GM23248 (cell line): ENCODE measurements around the gene EEF2. TPM values are rescaled to one million over a fixed set of nuclear protein-coding genes. Genes with fewer than 3 reads are reported as not detected.
"Not testable (repeated sequence)": the region's sequence is repeated elsewhere in the genome, so short reads cannot be mapped to it uniquely, and the experiment has no call there.

Source experiments
- DNase-seq: peaks from one replicate; pipeline ENCODE4 v3.0.0-alpha.2; 2015
- H2AFZ ChIP-seq: fragments of 200-600 bp; sonication (generic); 2 replicates; pipeline ENCODE4 v1.6.1; 2016; ENCODE audit warnings: antibody characterized with exemption
- H3F3A ChIP-seq: fragments of 200-600 bp; sonication (generic); 2 replicates; pipeline ENCODE4 v1.6.1; 2016; ENCODE audit warnings: mild to moderate bottlenecking, antibody characterized with exemption, mixed run types; ENCODE audit not compliant: insufficient read depth
- H3K27ac ChIP-seq: fragments of 200-600 bp; sonication (generic); 2 replicates; pipeline ENCODE4 v1.5.1; 2016; ENCODE audit warnings: mild to moderate bottlenecking
- H3K27me3 ChIP-seq: fragments of 200-600 bp; sonication (generic); replicated peaks from 2 replicates; pipeline ENCODE4 v1.6.1; 2016; ENCODE audit warnings: mild to moderate bottlenecking; ENCODE audit not compliant: insufficient read depth
- H3K36me3 ChIP-seq: fragments of 200-600 bp; sonication (generic); 2 replicates; pipeline ENCODE4 v1.6.1; 2016; ENCODE audit warnings: low read depth, mild to moderate bottlenecking
- H3K4me1 ChIP-seq: fragments of 200-600 bp; sonication (generic); 2 replicates; pipeline ENCODE4 v1.6.1; 2016; ENCODE audit warnings: mild to moderate bottlenecking; ENCODE audit not compliant: insufficient read depth
- H3K4me2 ChIP-seq: fragments of 200-600 bp; sonication (generic); one replicate; pipeline ENCODE4 v1.6.1; 2016; ENCODE audit warnings: mild to moderate bottlenecking; ENCODE audit not compliant: unreplicated experiment
- H3K4me3 ChIP-seq: fragments of 200-600 bp; sonication (generic); 2 replicates; pipeline ENCODE4 v1.5.1; 2016; ENCODE audit warnings: mild to moderate bottlenecking
- H3K79me2 ChIP-seq: fragments of 200-600 bp; sonication (generic); 2 replicates; pipeline ENCODE4 v1.6.1; 2016; ENCODE audit warnings: mild to moderate bottlenecking; ENCODE audit not compliant: insufficient read depth
- H3K9ac ChIP-seq: fragments of 200-600 bp; sonication (generic); 2 replicates; pipeline ENCODE4 v1.6.1; 2016; ENCODE audit warnings: mild to moderate bottlenecking
- H3K9me2 ChIP-seq: fragments of 200-600 bp; sonication (generic); 2 replicates; pipeline ENCODE4 v1.6.1; 2016; ENCODE audit warnings: mixed run types, mild to moderate bottlenecking, moderate library complexity; ENCODE audit not compliant: insufficient read depth
- H3K9me3 ChIP-seq: fragments of 200-600 bp; sonication (generic); one replicate; pipeline ENCODE4 v1.6.1; 2017; ENCODE audit warnings: low read depth
- H4K20me1 ChIP-seq: fragments of 200-600 bp; sonication (generic); 2 replicates; pipeline ENCODE4 v1.6.0; 2016; ENCODE audit not compliant: insufficient read depth
- EZH2 ChIP-seq: fragments of 200-600 bp; sonication (generic); IDR thresholded peaks from 2 replicates; pipeline ENCODE4 v1.6.1; 2018; ENCODE audit warnings: antibody characterized with exemption, mild to moderate bottlenecking; ENCODE audit not compliant: insufficient read depth, poor library complexity, severe bottlenecking
- EZH2phosphoT487 ChIP-seq: fragments of 200-600 bp; sonication (generic); IDR thresholded peaks from 2 replicates; pipeline ENCODE4 v1.6.1; 2018; ENCODE audit warnings: antibody characterized with exemption, moderate library complexity, mild to moderate bottlenecking, low read depth; ENCODE audit not compliant: insufficient read depth
- WGBS, 2 experiments: methylation state at CpG; one replicate each; pipeline ENCODE4 v1.1.6; 2015 to 2017; ENCODE audit warnings: low lambda C conversion rate in 2 of 2, low coverage in 1 of 2; ENCODE audit errors: missing lambda C conversion rate in 2 of 2; 5-methylcytosine and 5-hydroxymethylcytosine counted together
- in situ Hi-C: fragments of 300-500 bp; cut with MboI; formaldehyde crosslinking; loops from 2 replicates; pipeline ENCODE4 v1.15.0; 2020
- polyA plus RNA-seq: library from polyadenylated mRNA; unstranded; fragments of >200 nt; fragmentation: Nextera tagmentation; extraction: Ambion mirVana; gene quantifications from 2 replicates; pipeline ENCODE4 v1.2.1, GENCODE V29; 2016
- total RNA-seq: library from RNA; depleted of rRNA; stranded (reverse); fragments of >200 nt; shearing (Covaris generic); gene quantifications from 2 replicates; pipeline ENCODE4 v1.2.3, GENCODE V29; 2014

The EEF2 gene
- total and polyA plus RNA-seq, 2 experiments from 2014 or later: 326 to 2,755 TPM

DNA sequence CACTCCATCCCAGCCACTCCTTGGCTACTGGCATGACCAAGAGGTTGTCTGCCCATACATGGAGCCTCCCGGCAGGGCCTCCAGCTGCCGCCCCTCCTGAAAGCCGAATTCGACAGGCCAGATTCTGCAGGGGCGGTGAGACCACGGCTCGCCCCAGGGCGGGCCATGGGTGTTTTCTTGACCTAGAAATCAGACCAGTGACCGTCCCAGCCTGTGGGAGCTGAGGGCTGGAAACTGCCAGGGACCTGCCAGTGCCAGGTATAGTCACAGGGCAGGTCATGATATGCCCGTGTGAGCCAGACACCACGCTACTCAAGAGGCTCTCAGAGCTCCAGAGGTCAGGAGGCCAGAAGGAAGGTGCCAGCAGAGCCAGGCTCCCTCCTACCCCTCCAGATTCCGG is 31.2 kb downstream of the EEF2 start:
- Histone ChIP-seq H3K4me2 (no peak overlapping the region), H3K9me2 (no peaks in the 10 kb centered on the region), H3K27ac (no peak overlapping the region), H3K4me1 (peaks cover 8% of the 10 kb centered on the region), H4K20me1 (peaks cover 3% of the 10 kb centered on the region; the same call in 1 of the 2 replicates), H3K27me3 (no peaks in the 10 kb centered on the region), H2AFZ (no peak overlapping the region), H3K9me3 (no peaks in the 10 kb centered on the region), H3F3A (peaks cover 13% of the 10 kb centered on the region; the same call in 1 of the 2 replicates), H3K36me3 (peaks cover 14% of the 10 kb centered on the region; the same call in 1 of the 2 replicates), H3K4me3 (no peak overlapping the region), H3K79me2 (peaks cover 42% of the 10 kb centered on the region), H3K9ac (no peak overlapping the region)
- in situ Hi-C loops: no loop called here
- 76 to 79% methylated on average over 12 of the region's 12 CpGs for WGBS, 2 experiments
- TF ChIP-seq EZH2 (no peak), EZH2phosphoT487 (no peak)
- no peak for DNase-seq

DNA sequence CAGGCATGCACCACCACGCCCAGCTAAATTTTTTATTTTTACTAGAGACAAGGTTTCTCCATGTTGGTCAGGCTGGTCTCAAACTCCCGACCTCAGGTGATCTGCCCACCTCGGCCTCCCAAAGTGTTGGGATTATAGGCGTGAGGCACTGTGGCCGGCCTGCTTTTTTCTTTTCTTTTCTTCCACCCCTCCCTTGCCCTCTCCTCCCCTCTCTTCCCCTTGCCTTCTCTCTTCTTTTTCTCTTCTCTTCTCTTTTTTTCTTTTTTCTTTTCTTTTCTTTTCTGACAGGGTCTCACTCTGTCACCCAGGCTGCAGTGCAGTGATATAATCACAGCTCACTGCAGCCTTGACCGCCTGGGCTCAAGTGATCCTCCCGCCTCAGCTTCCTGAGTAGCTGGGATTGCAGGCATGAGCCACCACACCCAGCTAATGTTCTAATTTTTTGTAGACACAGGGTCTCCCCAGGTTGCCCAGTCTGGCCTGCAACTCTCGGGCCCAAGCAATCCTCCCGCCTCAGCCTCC is 32.4 kb downstream of the EEF2 start:
- H3K27ac ChIP-seq, H4K20me1 ChIP-seq, H3K9me2 ChIP-seq, H2AFZ ChIP-seq, H3K4me3 ChIP-seq, in situ Hi-C loops, H3K4me2 ChIP-seq, H3K9ac ChIP-seq, H3K9me3 ChIP-seq, DNase-seq, H3K4me1 ChIP-seq, H3K27me3 ChIP-seq: not testable (repeated sequence)
- Histone ChIP-seq H3K79me2 (peaks cover 32% of the 10 kb centered on the region), H3F3A (peaks cover 13% of the 10 kb centered on the region; the same call in 1 of the 2 replicates), H3K36me3 (peaks cover 14% of the 10 kb centered on the region; the same call in 1 of the 2 replicates)
- WGBS, 2 experiments: 77 to 79% methylated on average over 9 of the region's 9 CpGs

DNA sequence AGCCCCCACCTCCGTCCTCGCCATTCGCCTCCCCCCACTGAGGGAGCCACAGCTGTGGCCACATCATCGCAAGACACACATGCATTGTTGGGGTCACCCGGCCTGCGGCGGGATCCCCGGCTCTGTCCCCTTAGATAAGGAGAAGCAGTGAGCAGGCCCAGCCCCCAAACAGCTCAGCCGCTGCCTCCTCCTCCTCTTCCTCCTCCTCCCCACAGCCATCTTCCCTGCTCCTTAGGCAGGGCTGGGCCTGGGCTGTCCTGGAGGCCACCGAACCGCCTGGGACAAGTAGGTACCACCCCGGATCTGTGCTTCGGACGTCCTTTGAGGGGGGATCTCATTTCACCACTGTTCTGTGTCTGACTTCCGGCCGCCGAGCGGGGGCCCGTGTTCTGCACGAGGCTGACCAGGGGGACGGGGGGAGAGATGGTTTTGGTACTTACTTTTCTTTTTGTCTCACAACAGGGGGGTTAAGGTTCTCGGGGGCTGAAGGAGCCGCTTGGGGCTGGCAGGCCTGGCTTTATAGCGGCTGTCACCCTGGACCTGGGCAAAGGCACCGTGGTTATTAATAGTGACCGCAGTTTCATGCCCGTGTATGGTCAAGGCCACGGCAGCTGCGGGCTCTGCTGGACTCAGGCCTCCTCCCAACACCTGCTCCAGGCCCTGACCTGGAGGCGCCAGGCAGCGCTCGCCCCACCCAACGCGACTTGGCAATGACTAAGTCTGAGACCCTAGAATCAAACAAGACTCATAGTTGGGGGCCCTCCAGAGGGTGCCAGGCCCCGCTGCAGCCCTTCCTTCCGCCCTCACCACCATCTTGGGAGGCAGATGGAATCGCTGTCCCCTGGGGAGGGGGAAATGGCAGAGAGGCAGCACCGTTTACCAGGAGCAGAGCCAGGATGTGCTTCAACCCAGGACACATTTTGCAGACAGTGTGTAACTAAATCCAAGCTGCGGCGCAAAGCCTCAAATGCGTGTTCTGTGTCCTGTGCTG is 34.1 kb downstream of the EEF2 start:
- no peaks in the 10 kb centered on the region for H3K27me3 ChIP-seq
- H2AFZ ChIP-seq: no peak overlapping the region
- H3F3A ChIP-seq: peaks cover 13% of the 10 kb centered on the region; the same call in 1 of the 2 replicates
- no peaks in the 10 kb centered on the region for H3K9me3 ChIP-seq
- H3K9ac ChIP-seq: no peak overlapping the region
- peaks cover 16% of the 10 kb centered on the region for H3K79me2 ChIP-seq
- H4K20me1 ChIP-seq: no peaks in the 10 kb centered on the region
- H3K4me2 ChIP-seq: no peak overlapping the region
- H3K27ac ChIP-seq: no peak overlapping the region
- TF ChIP-seq EZH2 (no peak), EZH2phosphoT487 (no peak)
- no peaks in the 10 kb centered on the region for H3K9me2 ChIP-seq
- no peaks in the 10 kb centered on the region for H3K4me1 ChIP-seq
- DNase-seq: no peak
- no peak overlapping the region for H3K4me3 ChIP-seq
- WGBS, 2 experiments: 41 to 45% methylated on average over 33 to 41 of the region's 41 CpGs
- 0 out of 2 replicates have a peak, but pooled peaks cover 5% of the 10 kb centered on the region for H3K36me3 ChIP-seq
- in situ Hi-C loops: no loop called here

DNA sequence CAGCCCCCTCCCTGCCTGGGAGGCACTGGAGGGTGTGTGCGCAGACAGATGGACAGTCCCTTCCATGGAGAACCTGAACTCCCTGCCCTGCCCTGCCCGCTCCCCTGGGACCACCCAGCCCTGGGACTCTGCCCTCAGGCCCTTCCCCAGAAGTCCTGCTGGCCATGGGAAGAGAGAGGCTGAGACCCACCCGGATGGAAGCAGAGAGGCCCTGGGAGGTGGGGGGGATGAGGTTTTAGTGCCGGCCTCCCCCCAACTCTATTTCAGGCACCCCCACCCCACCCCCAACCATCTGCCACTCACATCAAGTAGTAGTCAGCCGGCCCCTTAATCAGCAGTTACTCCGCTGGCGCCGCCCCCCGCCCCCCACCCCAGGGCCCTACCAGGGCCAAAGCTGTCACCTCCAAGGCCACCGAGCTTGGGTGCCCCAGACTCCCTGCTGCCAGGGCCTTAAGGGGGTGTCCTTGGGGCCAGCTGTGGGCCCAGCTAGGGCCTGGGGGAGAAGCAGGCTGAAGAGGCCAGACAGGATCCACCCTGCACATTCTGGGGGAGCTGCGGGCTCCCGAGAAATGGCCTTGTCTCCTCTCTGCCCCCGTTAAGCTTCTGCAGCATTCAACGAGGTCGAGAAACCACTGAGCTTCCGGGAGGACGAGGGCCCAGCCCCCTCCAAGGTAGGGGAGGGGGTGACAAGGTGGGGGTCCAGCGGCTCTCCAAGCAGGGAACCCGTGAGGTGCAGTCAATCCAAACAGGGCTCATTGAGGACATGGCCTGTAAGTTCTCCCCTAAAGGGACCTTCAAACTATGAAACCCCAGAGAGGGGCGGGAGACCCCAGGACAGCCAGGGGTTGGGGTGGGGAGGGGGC is 35.0 kb downstream of the EEF2 start:
- Histone ChIP-seq H3K27ac (no peak overlapping the region), H4K20me1 (no peaks in the 10 kb centered on the region), H3K36me3 (0 out of 2 replicates have a peak, but pooled peaks cover 5% of the 10 kb centered on the region), H3K9me3 (no peaks in the 10 kb centered on the region), H3K4me2 (no peak overlapping the region), H3K27me3 (no peaks in the 10 kb centered on the region), H2AFZ (no peak overlapping the region), H3K79me2 (peaks cover 8% of the 10 kb centered on the region), H3K4me3 (no peak overlapping the region), H3K4me1 (no peaks in the 10 kb centered on the region), H3K9me2 (no peaks in the 10 kb centered on the region), H3K9ac (no peak overlapping the region), H3F3A (peaks cover 13% of the 10 kb centered on the region; the same call in 1 of the 2 replicates)
- no peak for DNase-seq
- TF ChIP-seq EZH2phosphoT487 (no peak), EZH2 (no peak)
- in situ Hi-C loops: no loop called here
- 60 to 67% methylated on average over 12 to 20 of the region's 20 CpGs for whole genome bisulfite sequencing, 2 experiments
